Measurements from ENCODE around the gene ZNF253. TPM values are rescaled to one million over a fixed set of nuclear protein-coding genes. Genes with fewer than 3 reads are reported as not detected.
"Not testable (repeated sequence)": the region's sequence is repeated elsewhere in the genome, so short reads cannot be mapped to it uniquely, and the experiment has no call there.

Gene ZNF253
- total and polyA plus RNA-seq, 2 donors: 4.2 to 17.9 TPM

DNA sequence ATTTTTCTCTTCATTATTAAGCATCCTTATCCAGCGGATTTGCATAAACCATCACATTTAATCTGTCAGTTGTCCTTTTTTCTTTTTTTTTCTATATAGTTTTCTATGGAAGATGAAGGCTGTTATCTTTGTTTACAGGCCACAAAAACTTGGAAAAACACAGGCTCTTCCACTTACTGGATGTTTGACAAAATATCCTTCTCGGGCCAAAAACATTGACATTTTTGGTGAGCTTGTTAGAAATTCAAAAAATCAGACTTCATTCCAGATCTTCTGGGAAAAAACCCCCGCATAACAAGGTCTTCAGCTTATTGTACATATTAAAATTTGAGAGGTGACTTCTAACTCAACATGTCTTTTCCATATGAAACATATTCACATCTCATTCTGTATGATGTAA, 48.9 kb downstream of the ZNF253 start:
- no peak for DNase-seq (ENCODE audit: extremely low spot score)
- WGBS: 65% methylated on average over 3 of the region's 3 CpGs
- Histone ChIP-seq H3K4me1 (ENCODE audit: insufficient read depth) (peaks cover 2% of the 10 kb centered on the region), H3K36me3 (ENCODE audit: insufficient read depth) (no peaks in the 10 kb centered on the region), H3K4me3 (ENCODE audit: low read depth, low read length) (no peak overlapping the region), H3K27ac (ENCODE audit: low read depth) (no peak overlapping the region)

DNA sequence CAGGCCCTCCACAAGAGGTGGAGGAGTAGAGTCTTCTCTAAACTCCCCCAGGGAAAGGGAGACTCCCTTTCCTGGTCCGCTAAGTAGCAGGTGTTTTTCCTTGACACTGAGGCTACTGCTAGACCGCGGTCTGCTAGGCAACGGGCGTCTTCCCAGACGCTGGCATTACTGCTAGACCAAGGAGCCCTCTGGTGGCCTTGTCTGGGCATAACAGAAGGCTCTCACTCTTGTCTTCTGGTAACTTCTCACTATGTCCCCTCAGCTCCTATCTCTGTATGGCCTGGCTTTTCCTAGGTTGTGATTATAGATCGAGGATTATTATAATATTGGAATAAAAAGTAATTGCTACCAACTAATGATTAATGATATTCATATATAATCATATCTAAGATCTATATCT, 64.7 kb downstream of the ZNF253 start:
- H3K4me3 ChIP-seq (ENCODE audit: low read depth, low read length); H3K27ac ChIP-seq (ENCODE audit: low read depth); H3K4me1 ChIP-seq (ENCODE audit: insufficient read depth); DNase-seq (ENCODE audit: extremely low spot score); H3K36me3 ChIP-seq (ENCODE audit: insufficient read depth): not testable (repeated sequence)
- 72% methylated on average over 7 of the region's 7 CpGs for WGBS

DNA sequence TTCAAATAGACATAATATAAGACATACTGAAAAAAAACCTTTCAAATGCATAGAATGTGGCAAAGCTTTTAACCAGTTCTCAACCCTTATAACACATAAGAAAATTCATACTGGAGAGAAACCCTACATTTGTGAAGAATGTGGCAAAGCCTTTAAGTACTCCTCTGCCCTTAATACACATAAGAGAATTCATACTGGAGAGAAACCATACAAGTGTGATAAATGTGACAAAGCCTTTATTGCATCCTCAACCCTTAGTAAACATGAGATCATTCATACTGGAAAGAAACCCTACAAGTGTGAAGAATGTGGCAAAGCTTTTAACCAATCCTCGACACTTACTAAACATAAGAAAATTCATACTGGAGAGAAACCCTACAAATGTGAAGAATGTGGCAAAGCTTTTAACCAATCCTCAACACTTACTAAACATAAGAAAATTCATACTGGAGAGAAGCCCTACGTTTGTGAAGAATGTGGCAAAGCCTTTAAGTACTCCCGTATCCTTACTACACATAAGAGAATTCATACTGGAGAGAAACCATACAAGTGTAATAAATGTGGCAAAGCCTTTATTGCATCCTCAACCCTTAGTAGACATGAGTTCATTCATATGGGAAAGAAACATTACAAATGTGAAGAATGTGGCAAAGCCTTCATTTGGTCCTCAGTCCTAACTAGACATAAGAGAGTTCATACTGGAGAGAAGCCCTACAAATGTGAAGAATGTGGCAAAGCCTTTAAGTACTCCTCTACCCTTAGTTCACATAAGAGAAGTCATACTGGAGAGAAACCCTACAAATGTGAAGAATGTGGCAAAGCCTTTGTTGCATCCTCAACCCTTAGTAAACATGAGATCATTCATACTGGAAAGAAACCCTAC, 68.0 kb downstream of the ZNF253 start:
- WGBS: 96% methylated on average over 3 of the region's 3 CpGs
- H3K4me3 ChIP-seq (ENCODE audit: low read depth, low read length): not testable (repeated sequence)

DNA sequence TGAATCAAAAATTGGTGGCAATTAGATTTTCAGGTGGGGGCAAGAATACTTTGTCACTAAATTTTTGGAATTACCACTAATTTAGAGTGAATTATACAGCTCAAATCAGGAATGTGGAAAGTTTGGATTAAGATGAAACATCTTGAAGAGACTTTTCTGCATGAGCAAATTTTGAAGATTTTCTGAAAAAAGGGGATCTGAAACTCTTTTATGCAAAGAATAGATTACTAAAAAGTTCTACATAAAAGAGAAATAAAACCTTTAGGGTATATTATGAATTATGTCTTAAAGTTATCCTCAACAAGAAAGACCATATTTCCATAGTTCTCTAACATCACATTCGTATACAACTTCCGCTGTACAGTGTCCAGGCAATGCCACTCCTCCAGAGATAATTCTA, 71.7 kb downstream of the ZNF253 start:
- no peak overlapping the region for H3K27ac ChIP-seq (ENCODE audit: low read depth)
- H3K4me3 ChIP-seq (ENCODE audit: low read depth, low read length): no peak overlapping the region
- no peaks in the 10 kb centered on the region for H3K4me1 ChIP-seq (ENCODE audit: insufficient read depth)
- 92% methylated on average over 2 of the region's 2 CpGs for WGBS
- DNase-seq (ENCODE audit: extremely low spot score): no peak
- H3K36me3 ChIP-seq (ENCODE audit: insufficient read depth): no peaks in the 10 kb centered on the region

More for the DNA sequence above, 68.0 kb downstream of the ZNF253 start:
- H3K36me3 ChIP-seq (ENCODE audit: insufficient read depth); H3K27ac ChIP-seq (ENCODE audit: low read depth); DNase-seq (ENCODE audit: extremely low spot score); H3K4me1 ChIP-seq (ENCODE audit: insufficient read depth): not testable (repeated sequence)

DNA sequence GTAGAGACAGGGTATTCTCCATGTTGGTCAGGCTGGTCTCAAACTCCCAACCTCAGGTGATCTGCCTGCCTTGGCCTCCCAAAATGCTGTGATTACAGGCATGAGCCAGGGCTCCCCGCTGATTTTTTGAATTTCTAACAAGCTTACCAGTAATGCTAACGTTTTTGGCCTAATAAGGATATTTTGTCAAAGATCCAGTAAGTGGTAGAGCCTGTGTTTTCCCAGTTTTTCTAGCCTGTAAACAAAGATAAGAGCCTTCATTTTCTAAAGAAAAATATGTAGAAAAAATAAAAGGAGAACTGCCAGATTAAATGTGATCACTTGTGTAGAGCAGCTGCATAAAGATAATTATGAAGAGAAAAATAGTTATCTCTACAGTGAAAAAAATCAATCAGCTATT, 72.8 kb downstream of the ZNF253 start:
- no peak overlapping the region for H3K27ac ChIP-seq (ENCODE audit: low read depth)
- no peaks in the 10 kb centered on the region for H3K4me1 ChIP-seq (ENCODE audit: insufficient read depth)
- DNase-seq (ENCODE audit: extremely low spot score): no peak
- no peaks in the 10 kb centered on the region for H3K36me3 ChIP-seq (ENCODE audit: insufficient read depth)
- no peak overlapping the region for H3K4me3 ChIP-seq (ENCODE audit: low read depth, low read length)
- WGBS: 21% methylated on average over 2 of the region's 2 CpGs

DNA sequence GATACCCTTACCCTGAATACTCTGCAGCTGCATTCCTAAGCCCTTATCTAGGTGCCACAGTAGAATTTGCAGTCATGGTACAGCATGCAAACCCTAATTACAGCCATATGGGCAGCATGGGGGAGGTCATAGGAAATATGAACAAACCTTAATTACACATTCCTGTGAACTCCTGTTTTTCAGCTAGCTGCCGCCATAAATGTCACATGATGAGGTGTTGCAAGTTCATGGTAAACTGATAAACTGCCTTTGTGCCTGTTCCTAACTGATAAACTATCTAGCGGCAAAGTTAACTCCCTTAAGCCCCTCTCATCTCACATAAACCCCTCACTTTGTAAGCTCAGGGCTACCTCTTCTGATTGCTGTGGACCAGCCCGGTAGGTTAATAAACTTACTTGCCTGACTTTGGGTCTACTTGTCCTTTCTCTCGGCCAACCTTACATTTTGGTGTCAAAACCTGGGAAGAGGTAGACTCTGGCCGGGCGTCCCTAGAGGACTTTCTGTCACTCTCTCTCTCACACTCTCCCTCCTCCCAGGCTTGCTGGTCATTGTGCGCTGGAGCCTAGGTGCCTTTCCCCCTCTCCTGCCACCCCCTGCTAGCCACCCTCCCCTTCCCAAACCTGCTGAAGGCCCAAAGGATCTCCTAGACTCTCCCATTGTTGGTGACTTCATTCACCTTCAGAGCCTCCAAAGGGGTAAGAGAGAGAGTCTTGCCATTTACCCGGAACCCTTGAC, 78.3 kb downstream of the ZNF253 start:
- H3K27ac ChIP-seq (ENCODE audit: low read depth): no peak overlapping the region
- DNase-seq (ENCODE audit: extremely low spot score): no peak
- no peaks in the 10 kb centered on the region for H3K36me3 ChIP-seq (ENCODE audit: insufficient read depth)
- H3K4me1 ChIP-seq (ENCODE audit: insufficient read depth): no peaks in the 10 kb centered on the region
- H3K4me3 ChIP-seq (ENCODE audit: low read depth, low read length): no peak overlapping the region
- WGBS: 58% methylated on average over 8 of the region's 8 CpGs

Other genes starting within 250 kb of the ZNF253 start
- gene PBX4, start 247.2 kb upstream of the ZNF253 start, total RNA-seq: 3.9 TPM
- 2.1 TPM for gene PBX4, start 247.2 kb upstream of the ZNF253 start, polyA plus RNA-seq
- 4.1 TPM for gene LPAR2, start 237.7 kb upstream of the ZNF253 start, total RNA-seq
- gene LPAR2, start 237.7 kb upstream of the ZNF253 start, polyA plus RNA-seq: 4.9 TPM
- gene GMIP, start 222.2 kb upstream of the ZNF253 start, total RNA-seq: 3.6 TPM
- 6.2 TPM for gene GMIP, start 222.2 kb upstream of the ZNF253 start, polyA plus RNA-seq
- 27.7 TPM for gene ATP13A1, start 202.2 kb upstream of the ZNF253 start, total RNA-seq
- 35.5 TPM for gene ATP13A1, start 202.2 kb upstream of the ZNF253 start, polyA plus RNA-seq
- 9.5 TPM for gene ZNF101, start 197.0 kb upstream of the ZNF253 start, total RNA-seq
- gene ZNF101, start 197.0 kb upstream of the ZNF253 start, polyA plus RNA-seq: 4.3 TPM
- gene ZNF14, start 132.8 kb upstream of the ZNF253 start, total RNA-seq: 30.1 TPM
- 5.0 TPM for gene ZNF14, start 132.8 kb upstream of the ZNF253 start, polyA plus RNA-seq
- gene ZNF506, start 44.1 kb upstream of the ZNF253 start, total RNA-seq: 71.4 TPM
- 8.8 TPM for gene ZNF506, start 44.1 kb upstream of the ZNF253 start, polyA plus RNA-seq
- 23.1 TPM for gene ZNF93, start 35.1 kb downstream of the ZNF253 start, total RNA-seq
- gene ZNF93, start 35.1 kb downstream of the ZNF253 start, polyA plus RNA-seq: 5.8 TPM
- gene ZNF682, start 173.6 kb downstream of the ZNF253 start, total RNA-seq: 17.4 TPM
- gene ZNF682, start 173.6 kb downstream of the ZNF253 start, polyA plus RNA-seq: 3.1 TPM
- gene ZNF90, start 212.1 kb downstream of the ZNF253 start, total RNA-seq: 13.4 TPM
- 3.3 TPM for gene ZNF90, start 212.1 kb downstream of the ZNF253 start, polyA plus RNA-seq